Neutrophil (primary cell): ENCODE data around the gene EIF6.
"Not testable (repeated sequence)": the region's sequence is repeated elsewhere in the genome, so short reads cannot be mapped to it uniquely, and the experiment has no call there.

ENCODE experiments used
- H3K27ac ChIP-seq: fragments of 200-600 bp; sonication (generic); 2 replicates; pipeline ENCODE4 v1.5.1; 2016; ENCODE audit warnings: mild to moderate bottlenecking, moderate library complexity
- H3K27me3 ChIP-seq: fragments of 200-600 bp; sonication (generic); 2 replicates; pipeline ENCODE4 v1.6.0; 2016; ENCODE audit warnings: mild to moderate bottlenecking
- H3K36me3 ChIP-seq: fragments of 200-600 bp; sonication (generic); 2 replicates; pipeline ENCODE4 v1.5.1; 2017
- H3K4me1 ChIP-seq, 2 experiments: fragments of 200-600 bp in 1 of 2; sonication (generic) in 1 of 2; 1 replicate in 1 of 2; 2 replicates in 1 of 2; pipeline versions ENCODE4 v1.5.1 to v1.6.1; 2013 to 2016; ENCODE audit warnings: low read depth in 1 of 2, low read length in 1 of 2, mild to moderate bottlenecking in 1 of 2, moderate library complexity in 1 of 2; ENCODE audit not compliant: control insufficient read depth in 1 of 2, insufficient read depth in 1 of 2
- H3K4me3 ChIP-seq, 2 experiments: fragments of 200-600 bp in 1 of 2; sonication (generic) in 1 of 2; 1 replicate in 1 of 2; 2 replicates in 1 of 2; pipeline ENCODE4 v1.5.1; 2013 to 2016; ENCODE audit warnings: low read depth in 1 of 2, low read length in 1 of 2, mild to moderate bottlenecking in 1 of 2, moderate library complexity in 1 of 2
- H3K9me3 ChIP-seq: fragments of 200-600 bp; sonication (generic); 2 replicates; pipeline ENCODE4 v1.5.1; 2016
- TF ChIP-seq, protein P1 (sequence below): fragments of 200-600 bp; sonication (generic); IDR thresholded peaks from 2 replicates; pipeline ENCODE4 v1.5.1; 2016; ENCODE audit warnings: antibody characterized with exemption

The EIF6 gene

DNA sequence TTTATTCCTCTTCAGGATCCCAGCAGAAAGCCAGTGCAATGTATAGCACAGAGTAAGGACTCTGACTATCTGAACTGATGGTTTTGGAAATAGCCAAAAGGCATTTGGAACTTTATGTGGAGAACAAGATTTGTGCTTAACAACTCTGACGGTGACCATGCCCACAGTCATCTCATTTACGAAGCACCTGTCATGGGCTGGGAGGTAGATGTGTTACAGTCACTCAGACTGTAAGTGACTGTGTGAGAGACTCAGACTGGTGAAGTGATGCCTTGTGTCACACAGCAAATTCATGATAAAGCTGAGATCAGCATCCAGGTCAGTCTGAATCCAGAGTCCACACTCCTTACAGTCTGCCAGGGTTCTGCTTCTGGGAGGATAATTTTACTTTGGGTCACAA, 31.5 kb upstream of the EIF6 start:
- no peaks in the 10 kb centered on the region for H3K27me3 ChIP-seq
- no peaks in the 10 kb centered on the region for H3K36me3 ChIP-seq
- TF ChIP-seq, protein P1, sequence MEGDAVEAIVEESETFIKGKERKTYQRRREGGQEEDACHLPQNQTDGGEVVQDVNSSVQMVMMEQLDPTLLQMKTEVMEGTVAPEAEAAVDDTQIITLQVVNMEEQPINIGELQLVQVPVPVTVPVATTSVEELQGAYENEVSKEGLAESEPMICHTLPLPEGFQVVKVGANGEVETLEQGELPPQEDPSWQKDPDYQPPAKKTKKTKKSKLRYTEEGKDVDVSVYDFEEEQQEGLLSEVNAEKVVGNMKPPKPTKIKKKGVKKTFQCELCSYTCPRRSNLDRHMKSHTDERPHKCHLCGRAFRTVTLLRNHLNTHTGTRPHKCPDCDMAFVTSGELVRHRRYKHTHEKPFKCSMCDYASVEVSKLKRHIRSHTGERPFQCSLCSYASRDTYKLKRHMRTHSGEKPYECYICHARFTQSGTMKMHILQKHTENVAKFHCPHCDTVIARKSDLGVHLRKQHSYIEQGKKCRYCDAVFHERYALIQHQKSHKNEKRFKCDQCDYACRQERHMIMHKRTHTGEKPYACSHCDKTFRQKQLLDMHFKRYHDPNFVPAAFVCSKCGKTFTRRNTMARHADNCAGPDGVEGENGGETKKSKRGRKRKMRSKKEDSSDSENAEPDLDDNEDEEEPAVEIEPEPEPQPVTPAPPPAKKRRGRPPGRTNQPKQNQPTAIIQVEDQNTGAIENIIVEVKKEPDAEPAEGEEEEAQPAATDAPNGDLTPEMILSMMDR: no peak
- H3K4me3 ChIP-seq: no peak overlapping the region
- H3K4me1 ChIP-seq: no peaks in the 10 kb centered on the region
- no peak overlapping the region for H3K27ac ChIP-seq
- H3K9me3 ChIP-seq: no peaks in the 10 kb centered on the region

DNA sequence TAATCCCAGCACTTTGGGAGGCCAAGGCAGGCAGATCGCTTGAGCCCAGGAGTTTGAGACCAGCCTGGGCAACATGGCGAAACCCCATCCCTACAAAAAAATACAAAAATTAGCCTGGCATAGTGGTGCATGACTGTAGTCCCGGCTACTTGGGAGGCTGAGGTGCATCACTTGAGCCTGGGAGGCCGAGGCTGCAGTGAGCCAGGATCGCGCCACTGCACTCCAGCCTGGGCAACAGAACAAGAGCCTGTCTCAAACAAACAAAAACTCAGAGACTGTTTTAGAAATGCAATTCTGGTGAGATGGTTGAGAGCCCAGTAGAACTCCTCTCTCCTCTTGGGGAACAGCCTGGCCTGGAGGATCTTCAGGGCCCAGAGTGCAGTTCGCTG, 31.1 kb upstream of the EIF6 start:
- not testable (repeated sequence) for H3K4me1 ChIP-seq, H3K4me3 ChIP-seq, H3K27ac ChIP-seq, H3K36me3 ChIP-seq, H3K9me3 ChIP-seq, H3K27me3 ChIP-seq

DNA sequence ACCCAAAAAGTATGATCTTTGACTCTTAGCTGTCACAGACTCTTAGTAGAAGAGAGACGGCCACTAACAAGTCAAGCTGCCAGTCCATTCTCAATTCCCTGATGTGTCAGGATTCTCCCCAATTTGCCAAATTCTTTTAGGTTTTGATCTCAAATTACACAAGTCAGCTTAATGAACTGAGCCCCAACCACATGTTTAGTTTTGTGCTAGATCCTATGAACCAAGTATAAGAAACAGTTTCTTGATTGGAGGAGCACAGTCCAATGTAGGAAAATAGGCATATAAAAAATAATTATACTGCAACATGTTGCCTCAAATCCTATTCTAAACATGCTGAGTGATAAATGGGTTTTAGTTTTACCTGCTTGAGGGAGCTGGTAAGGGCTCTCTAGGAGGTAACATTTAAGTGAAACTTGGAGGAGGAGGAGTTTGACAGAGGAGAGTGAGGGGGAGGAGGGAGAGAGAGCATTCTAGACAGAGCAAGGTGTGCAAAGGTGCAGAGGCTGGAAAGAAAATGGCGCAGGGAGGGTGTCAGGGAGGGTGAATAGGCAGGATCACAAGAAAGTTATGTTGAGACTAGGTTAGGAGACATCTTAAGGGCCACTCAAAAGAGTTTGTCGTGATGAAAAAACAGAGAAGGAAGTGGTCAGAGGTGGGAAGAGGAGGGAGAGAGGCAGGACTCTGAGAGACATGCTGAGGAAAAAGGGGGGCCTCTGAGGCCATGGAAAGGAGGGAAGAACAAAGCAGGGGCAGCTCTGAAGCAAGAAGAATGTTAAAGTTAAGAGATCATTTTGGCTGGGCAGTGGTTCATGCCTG, 30.5 kb upstream of the EIF6 start:
- Histone ChIP-seq H3K4me3 (no peak overlapping the region), H3K9me3 (no peaks in the 10 kb centered on the region), H3K36me3 (no peaks in the 10 kb centered on the region), H3K27ac (no peak overlapping the region), H3K27me3 (no peaks in the 10 kb centered on the region), H3K4me1 (no peaks in the 10 kb centered on the region)
- TF ChIP-seq, protein P1: no peak

DNA sequence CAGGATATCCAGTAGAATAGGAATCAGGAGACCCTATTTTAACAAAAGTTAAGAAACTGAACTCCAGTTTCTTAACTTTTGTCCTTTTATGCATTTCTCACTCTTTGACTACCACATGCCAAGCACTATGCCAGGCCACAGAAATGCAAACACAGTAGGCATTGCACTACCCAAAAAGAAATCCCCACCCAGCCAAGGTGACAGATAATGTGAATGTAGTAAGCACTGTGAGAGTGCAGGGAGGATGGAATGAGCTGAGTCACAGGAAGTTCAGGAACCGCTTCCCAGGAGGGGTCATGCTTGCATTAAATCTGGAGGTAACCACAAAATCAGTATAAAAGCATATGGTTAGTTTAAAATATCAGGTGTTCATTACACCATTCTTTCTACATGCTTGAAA, 27.7 kb upstream of the EIF6 start:
- Histone ChIP-seq H3K9me3 (no peaks in the 10 kb centered on the region), H3K4me1 (peaks cover 0 to under 1% of the 10 kb centered on the region in 2 experiments), H3K27ac (no peak overlapping the region), H3K27me3 (no peaks in the 10 kb centered on the region), H3K36me3 (no peaks in the 10 kb centered on the region), H3K4me3 (no peak overlapping the region)
- TF ChIP-seq, protein P1: no peak

DNA sequence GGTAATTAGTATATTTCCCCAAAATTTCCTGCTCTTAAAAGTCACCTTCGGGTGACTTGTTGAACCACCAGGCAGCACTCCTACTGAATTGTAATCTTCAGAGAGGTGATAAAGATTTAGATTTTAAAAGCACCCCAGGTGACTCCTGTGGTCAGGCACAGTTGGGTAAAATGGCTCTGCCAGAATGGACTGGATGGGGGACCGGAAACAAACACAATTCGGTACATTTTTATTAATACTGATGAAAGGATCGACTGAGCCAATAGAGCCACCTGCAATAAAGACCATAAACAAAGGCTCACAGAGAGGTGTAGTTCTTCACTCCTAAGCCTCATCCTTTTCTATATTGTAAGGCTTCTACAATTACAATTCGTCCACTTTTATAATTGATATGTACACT, 27.2 kb upstream of the EIF6 start:
- TF ChIP-seq, protein P1: no peak
- no peaks in the 10 kb centered on the region for H3K27me3 ChIP-seq
- H3K4me3 ChIP-seq: no peak overlapping the region
- no peaks in the 10 kb centered on the region for H3K9me3 ChIP-seq
- H3K27ac ChIP-seq: no peak overlapping the region
- H3K4me1 ChIP-seq: peaks cover 0 to 5% of the 10 kb centered on the region in 2 experiments
- H3K36me3 ChIP-seq: no peaks in the 10 kb centered on the region

DNA sequence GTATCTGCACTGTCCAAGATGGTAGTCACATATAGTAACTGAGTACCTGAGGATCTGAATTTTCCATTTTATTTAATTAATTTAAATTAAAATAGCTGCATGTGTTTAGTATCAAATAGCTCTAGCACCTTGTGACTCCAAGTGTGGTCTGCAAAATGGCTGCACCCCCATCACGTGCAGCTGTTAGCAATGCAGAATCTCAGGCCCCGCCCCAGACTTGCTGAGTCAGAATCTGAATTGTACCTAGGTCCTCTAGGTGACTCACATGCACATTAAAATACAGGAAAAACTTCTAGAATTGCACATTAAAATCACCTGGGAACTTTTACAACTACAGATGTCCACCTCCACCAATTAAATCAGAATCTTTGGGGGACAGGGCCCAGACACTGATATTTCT, 26.8 kb upstream of the EIF6 start:
- no peak overlapping the region for H3K4me3 ChIP-seq
- no peaks in the 10 kb centered on the region for H3K9me3 ChIP-seq
- H3K27me3 ChIP-seq: no peaks in the 10 kb centered on the region
- H3K27ac ChIP-seq: no peak overlapping the region
- H3K36me3 ChIP-seq: no peaks in the 10 kb centered on the region
- peaks cover 0 to 6% of the 10 kb centered on the region in 2 experiments for H3K4me1 ChIP-seq
- TF ChIP-seq, protein P1: no peak
